Gastroesophageal sphincter (tissue), 4 donors: ENCODE results near the gene ARHGAP25. TPM values are rescaled to one million over a fixed set of nuclear protein-coding genes. Genes with fewer than 3 reads are reported as not detected.
"Not testable (repeated sequence)": the region's sequence is repeated elsewhere in the genome, so short reads cannot be mapped to it uniquely, and the experiment has no call there.

ENCODE experiments used
- ATAC-seq: fragments of 150-250 bp; one replicate; pipeline ENCODE4 v1.9.1; 2016; ENCODE audit warnings: mild to moderate bottlenecking, moderate library complexity
- H3K27ac ChIP-seq, 4 donors: fragments of 200-600 bp; sonication (generic) in 3 of 4; 1 replicate in 3 of 4; 2 replicates in 1 of 4; pipeline ENCODE4 v1.5.1; 2016 to 2019
- H3K27me3 ChIP-seq: fragments of 200-600 bp; sonication (generic); one replicate; pipeline ENCODE4 v1.5.1; 2019
- H3K36me3 ChIP-seq, 2 donors: fragments of 200-600 bp; sonication (generic); one replicate each; pipeline ENCODE4 v1.5.1; 2019; ENCODE audit warnings: control low read depth in 1 of 2
- H3K4me1 ChIP-seq, 3 donors: fragments of 200-600 bp; sonication (generic); 1 replicate in 2 of 3; 2 replicates in 1 of 3; pipeline ENCODE4 v1.5.1; 2016 to 2019; ENCODE audit warnings: control low read depth in 2 of 3
- H3K4me3 ChIP-seq, 2 donors: fragments of 200-600 bp; sonication (generic); one replicate each; pipeline ENCODE4 v1.5.1; 2019; ENCODE audit warnings: mild to moderate bottlenecking in 1 of 2, moderate library complexity in 1 of 2
- H3K9me3 ChIP-seq, 3 donors: fragments of 200-600 bp; sonication (generic); one replicate each; pipeline ENCODE4 v1.5.1; 2017 to 2019; ENCODE audit warnings: control low read depth in 2 of 3
- CTCF ChIP-seq, 4 experiments: fragments of 200-600 bp in 2 of 4; fragments of 450-650 bp in 2 of 4; sonication (generic) in 1 of 4; IDR thresholded peaks; one replicate each; pipeline ENCODE4 v1.5.1; 2017 to 2019; ENCODE audit warnings: antibody characterized with exemption in 4 of 4, mild to moderate bottlenecking in 2 of 4, moderate library complexity in 2 of 4
- EP300 ChIP-seq: sonication (generic); formaldehyde crosslinking; IDR thresholded peaks from one replicate; pipeline ENCODE4 v1.6.1; 2017; ENCODE audit warnings: antibody characterized with exemption, mild to moderate bottlenecking
- POLR2A ChIP-seq, 2 donors: fragments of 450-650 bp; IDR thresholded peaks; one replicate each; pipeline ENCODE4 v1.6.1; 2017; ENCODE audit warnings: antibody characterized with exemption in 2 of 2, mild to moderate bottlenecking in 2 of 2, moderate library complexity in 1 of 2
- POLR2AphosphoS5 ChIP-seq: sonication (generic); formaldehyde crosslinking; IDR thresholded peaks from one replicate; pipeline ENCODE4 v1.6.1; 2017; ENCODE audit warnings: antibody characterized with exemption
- WGBS, 2 donors: methylation state at CpG; one replicate each; pipeline ENCODE4 v1.1.5; 2018; ENCODE audit warnings: low coverage in 1 of 2; 5-methylcytosine and 5-hydroxymethylcytosine counted together
- total RNA-seq, 4 donors: library from RNA; depleted of rRNA; stranded (reverse); fragments of >200 nt; gene quantifications; one replicate each; pipeline ENCODE4 v1.1.0, GENCODE V29; 2016

ARHGAP25 gene
- total RNA-seq, 4 donors from 2014 or later, result 2.2 to 7.3 (median 4.4) TPM

GRCh38 chr2:68799140-68800026, 64.8 kb downstream of the ARHGAP25 start:
- TF ChIP-seq POLR2A (IDR thresholded peaks at IDR 0.05) (no peak), EP300 (no peak), POLR2AphosphoS5 (no peak), CTCF (IDR thresholded peaks at IDR 0.05) (no peak)
- Histone ChIP-seq H3K27me3 (no peaks in the 10 kb centered on the region), H3K27ac (no peak overlapping the region), H3K4me1 (no peaks in the 10 kb centered on the region), H3K4me3 (no peak overlapping the region), H3K9me3 (no peaks in the 10 kb centered on the region), H3K36me3 (no peaks in the 10 kb centered on the region)
- no peak for ATAC-seq
- WGBS, 2 donors, result 59 to 77% methylated on average over 9 to 14 of the region's 14 CpGs

- H3K4me1 ChIP-seq, result no peaks in the 10 kb centered on the region
- no peak overlapping the region for H3K4me3 ChIP-seq
- no peak overlapping the region for H3K27ac ChIP-seq
- TF ChIP-seq EP300, result no peak
- no peak for TF ChIP-seq POLR2A (IDR thresholded peaks at IDR 0.05)
- no peak for TF ChIP-seq CTCF (IDR thresholded peaks at IDR 0.05)
- no peak for TF ChIP-seq POLR2AphosphoS5
- 57 to 62% methylated on average over 1 to 3 of the region's 4 CpGs for WGBS, 2 donors
- no peaks in the 10 kb centered on the region for H3K9me3 ChIP-seq
- no peak for ATAC-seq
- H3K27me3 ChIP-seq, result no peaks in the 10 kb centered on the region
- H3K36me3 ChIP-seq, result no peaks in the 10 kb centered on the region
These were observed 65.4 kb downstream of the ARHGAP25 start for GRCh38 chr2:68800027-68800401.

GRCh38 chr2:68800517-68800916, 65.9 kb downstream of the ARHGAP25 start:
- H3K4me3 ChIP-seq, result no peak overlapping the region
- H3K27ac ChIP-seq, result no peak overlapping the region
- ATAC-seq, result no peak
- H3K27me3 ChIP-seq, result no peaks in the 10 kb centered on the region
- no peak for TF ChIP-seq POLR2A (IDR thresholded peaks at IDR 0.05)
- TF ChIP-seq CTCF (IDR thresholded peaks at IDR 0.05), result no peak
- no peak for TF ChIP-seq EP300
- no peak for TF ChIP-seq POLR2AphosphoS5
- 100% methylated on average over 1 to 2 of the region's 2 CpGs for WGBS, 2 donors
- H3K4me1 ChIP-seq, result no peaks in the 10 kb centered on the region
- H3K36me3 ChIP-seq, result no peaks in the 10 kb centered on the region
- H3K9me3 ChIP-seq, result no peaks in the 10 kb centered on the region

- not testable (repeated sequence) for H3K4me3 ChIP-seq, H3K9me3 ChIP-seq, ATAC-seq, H3K36me3 ChIP-seq, H3K4me1 ChIP-seq, H3K27ac ChIP-seq, H3K27me3 ChIP-seq
- 94 to 100% methylated on average over 5 of the region's 9 CpGs for WGBS, 2 donors
These were observed 67.5 kb downstream of the ARHGAP25 start for GRCh38 chr2:68802161-68802560.

- Histone ChIP-seq H3K27me3 (no peaks in the 10 kb centered on the region), H3K27ac (no peak overlapping the region), H3K9me3 (no peaks in the 10 kb centered on the region), H3K4me1 (no peaks in the 10 kb centered on the region), H3K36me3 (no peaks in the 10 kb centered on the region), H3K4me3 (no peak overlapping the region)
- TF ChIP-seq POLR2A (IDR thresholded peaks at IDR 0.05) (no peak), CTCF (IDR thresholded peaks at IDR 0.05) (no peak), POLR2AphosphoS5 (no peak), EP300 (no peak)
- no peak for ATAC-seq
- 75 to 94% methylated on average over 2 to 3 of the region's 4 CpGs for WGBS, 2 donors
These were observed 70.4 kb downstream of the ARHGAP25 start for GRCh38 chr2:68805025-68805424.
